Measurements from ENCODE around the gene AQP12B. TPM values are rescaled to one million over a fixed set of nuclear protein-coding genes. Genes with fewer than 3 reads are reported as not detected.
A peak's percentile ranks its signal among the peaks of the same experiment; 100 is the strongest.

Gene AQP12B
- total and polyA plus RNA-seq, 2 of the 8 experiments (the other 6 are each of a cell fraction or from before 2014, with no cell fraction given): not detected

GRCh38 chr2:240730501-240731177 is 48.0 kb upstream of the AQP12B start:
- Histone ChIP-seq H3K56ac (replicated peaks; ENCODE audit: insufficient read length, low read depth, low read length) (no peak overlapping the region), H4K20me1 (replicated peaks in 1 of 2; ENCODE audit: control insufficient read depth in 1 of 2, insufficient read depth in 2 of 2, low read length in 2 of 2) (peaks cover 2 to 10% of the 10 kb centered on the region in 2 experiments), H3K4ac (replicated peaks; ENCODE audit: insufficient read length, low read depth, low read length) (no peak overlapping the region), H3K36me3 (ENCODE audit: control insufficient read depth in 2 of 4, insufficient read depth in 4 of 4, low read length in 3 of 4) (peaks cover 6 to 48% (median 34%) of the 10 kb centered on the region in 4 experiments), H3K4me2 (ENCODE audit: insufficient read depth in 1 of 2, low read depth in 2 of 2, low read length in 2 of 2) (no peak overlapping the region), H4K5ac (ENCODE audit: insufficient read length, low read depth, low read length) (no peak overlapping the region), H2BK20ac (ENCODE audit: low read length) (no peak overlapping the region), H2BK120ac (replicated peaks; ENCODE audit: low read depth, low read length) (no peak overlapping the region), H2BK15ac (ENCODE audit: low read length) (no peak overlapping the region), H3K23me2 (ENCODE audit: low read depth, low read length) (peaks cover 4% of the 10 kb centered on the region; the same call in 1 of the 2 replicates), H4K8ac (ENCODE audit: extremely low read depth, insufficient read depth, low read length) (peak overlapping the region; percentile 29; the same call in 1 of the 2 replicates), H3K4me1 (replicated peaks in 1 of 4; ENCODE audit: control insufficient read depth in 3 of 4, insufficient read depth in 4 of 4, low read length in 3 of 4) (no peaks in the 10 kb centered on the region; a peak in 1 of 7 replicates), H4K91ac (replicated peaks; ENCODE audit: insufficient read length, low read length) (no peak overlapping the region), H3K4me3 (ENCODE audit: extremely low read depth in 1 of 4, insufficient read depth in 2 of 4, low read depth in 3 of 4, low read length in 4 of 4) (no peak overlapping the region), H3K27me3 (replicated peaks in 1 of 4; ENCODE audit: control insufficient read depth in 3 of 4, extremely low read depth in 1 of 4, insufficient read depth in 3 of 4, low read length in 3 of 4) (no peaks in the 10 kb centered on the region), H3K23ac (ENCODE audit: insufficient read length) (no peak overlapping the region), H2AFZ (ENCODE audit: low read length) (no peak overlapping the region), H2BK12ac (ENCODE audit: low read depth, low read length) (no peak overlapping the region), H3K9me3 (ENCODE audit: insufficient read depth in 2 of 2, low read depth in 1 of 2, low read length in 1 of 2) (no peaks in the 10 kb centered on the region), H3K14ac (ENCODE audit: insufficient read length) (no peak overlapping the region), H2BK5ac (ENCODE audit: low read depth, low read length) (no peak overlapping the region), H3K79me1 (ENCODE audit: low read depth, low read length) (peaks cover 3% of the 10 kb centered on the region; the same call in 1 of the 2 replicates), H3K79me2 (ENCODE audit: control insufficient read depth in 1 of 2, insufficient read depth in 2 of 2, low read length in 2 of 2) (no peaks in the 10 kb centered on the region), H2AK5ac (ENCODE audit: low read depth, low read length) (no peak overlapping the region), H3K27ac (ENCODE audit: low read depth, low read length) (no peak overlapping the region), H3K9ac (replicated peaks in 1 of 4; ENCODE audit: extremely low read depth in 1 of 4, low read depth in 3 of 4, low read length in 3 of 4) (no peak overlapping the region), H3K18ac (ENCODE audit: extremely low read depth, low read length) (no peak overlapping the region)
- WGBS, 2 experiments (ENCODE audit: extremely low coverage in 1 of 2, insufficient coverage in 1 of 2, insufficient read length in 1 of 2, insufficient replicate concordance in 2 of 2, low coverage in 1 of 2, low lambda C conversion rate in 2 of 2, missing lambda C conversion rate in 1 of 2): 90% methylated on average over 8 of the region's 10 CpGs; no CpG with 5 or more reads in 1 of the 2 experiments
- DNase-seq (ENCODE audit: low read depth in 1 of 2, low spot score in 2 of 2) (no peak), FAIRE-seq (no peak)
- ChIA-PET POLR2A (ENCODE audit: partially characterized antibody) (interaction anchor here (0.7 to 2.3 kb wide), 11 partner anchors 11 to 144 kb away, joined by 3 to 13 read pairs (median 4); partner anchors contain the start of genes CAPN10 and KIF1A), CTCF (ENCODE audit: partially characterized antibody) (interaction anchor here (0.6 to 0.7 kb wide), 2 partner anchors 18 to 984 kb away, joined by 3 to 4 read pairs; no protein-coding TSS in a partner anchor)
- no peak; a peak in 1 of 3 replicates for TF ChIP-seq POLR2A (IDR thresholded peaks at IDR 0.05; ENCODE audit: control extremely low read depth in 1 of 2, low read depth in 2 of 2, low read length in 2 of 2)
- no peak for TF ChIP-seq KDM1A (IDR thresholded peaks at IDR 0.05; ENCODE audit: borderline replicate concordance, low read length)
- no peak for TF ChIP-seq TAF7 (optimal IDR thresholded peaks at IDR 0.05; ENCODE audit: borderline replicate concordance, low read depth, low read length)
- TF ChIP-seq TEAD4 (IDR thresholded peaks at IDR 0.05; ENCODE audit: low read depth, low read length): no peak
- TF ChIP-seq POLR2AphosphoS5 (IDR thresholded peaks at IDR 0.05; ENCODE audit: low read depth, low read length): no peak
- TF ChIP-seq SIRT6 (IDR thresholded peaks at IDR 0.05; ENCODE audit: low read length): no peak
- TF ChIP-seq CEBPB (IDR thresholded peaks at IDR 0.05; ENCODE audit: low read depth, low read length): no peak
- no peak for TF ChIP-seq TAF1 (IDR thresholded peaks at IDR 0.05; ENCODE audit: low read depth, low read length)
- no peak for TF ChIP-seq RXRA (IDR thresholded peaks at IDR 0.05; ENCODE audit: insufficient read depth, low read depth, low read length)
- no peak for TF ChIP-seq SIX5 (IDR thresholded peaks at IDR 0.05; ENCODE audit: low read depth, low read length)
- TF ChIP-seq SAP30 (IDR thresholded peaks at IDR 0.05; ENCODE audit: insufficient read depth, insufficient replicate concordance, low read length): no peak
- TF ChIP-seq SP4 (IDR thresholded peaks at IDR 0.05; ENCODE audit: low read length): no peak
- TF ChIP-seq SUZ12 (IDR thresholded peaks at IDR 0.05; ENCODE audit: low read length): no peak
- no peak for TF ChIP-seq TBP (IDR thresholded peaks at IDR 0.05; ENCODE audit: low read depth, low read length)
- TF ChIP-seq ZNF274 (IDR thresholded peaks at IDR 0.05; ENCODE audit: borderline replicate concordance, extremely low read depth, low read length): no peak
